H1 (cell line): Measurements from ENCODE around the gene APOL2. TPM values are rescaled to one million over a fixed set of nuclear protein-coding genes. Genes with fewer than 3 reads are reported as not detected.

Source experiments
- CTCF ChIA-PET: fragments of 300-600 bp; sonication (Branson Sonifier 250); formaldehyde crosslinking; loops from one replicate; lab custom pipeline; 2021; ENCODE audit not compliant: partially characterized antibody; lab: Charles Lee
- POLR2A ChIA-PET: fragments of 300-600 bp; sonication (Branson Sonifier 250); formaldehyde crosslinking; loops from one replicate; lab custom pipeline; 2021; ENCODE audit warnings: inconsistent platforms; ENCODE audit not compliant: partially characterized antibody; lab: Charles Lee
- DNase-seq, 2 experiments: peaks; one replicate each; pipeline versions ENCODE4 v3.0.0 to v3.0.0-alpha.2; 2010 to 2022; ENCODE audit warnings: low spot score in 2 of 2, low read depth in 1 of 2, mixed read lengths in 1 of 2
- FAIRE-seq: peaks from 2 replicates; lab custom pipeline; 2011; peaks lifted over from hg19 to GRCh38; lab: Jason Lieb, UNC
- H2AFZ ChIP-seq: 2 replicates; pipeline ENCODE4 v1.8.1; 2012; ENCODE audit warnings: low read length, inconsistent platforms
- H2AK5ac ChIP-seq: 2 replicates; pipeline ENCODE4 v1.6.1; 2013; ENCODE audit warnings: low read depth, low read length
- H2BK120ac ChIP-seq: replicated peaks from 2 replicates; pipeline ENCODE3; 2013; ENCODE audit warnings: low read depth, low read length, inconsistent platforms
- H2BK12ac ChIP-seq: 2 replicates; pipeline ENCODE4 v1.6.1; 2013; ENCODE audit warnings: low read depth, low read length
- H2BK15ac ChIP-seq: 2 replicates; pipeline ENCODE4 v1.6.1; 2013; ENCODE audit warnings: low read length
- H2BK20ac ChIP-seq: 2 replicates; pipeline ENCODE4 v1.6.1; 2013; ENCODE audit warnings: low read length
- H2BK5ac ChIP-seq: 2 replicates; pipeline ENCODE4 v1.6.1; 2013; ENCODE audit warnings: low read depth, low read length
- H3K14ac ChIP-seq: 2 replicates; pipeline ENCODE4 v1.6.1; 2013; ENCODE audit warnings: inconsistent platforms; ENCODE audit not compliant: insufficient read length
- H3K18ac ChIP-seq: 2 replicates; pipeline ENCODE4 v1.6.1; 2013; ENCODE audit warnings: low read length; ENCODE audit errors: extremely low read depth
- H3K23ac ChIP-seq: 2 replicates; pipeline ENCODE4 v1.6.1; 2013; ENCODE audit warnings: inconsistent platforms; ENCODE audit not compliant: insufficient read length
- H3K23me2 ChIP-seq: 2 replicates; pipeline ENCODE4 v1.6.1; 2013; ENCODE audit warnings: low read depth, low read length
- H3K27ac ChIP-seq: 2 replicates; pipeline ENCODE4 v1.6.1; 2011; ENCODE audit warnings: low read depth, low read length, inconsistent platforms
- H3K27me3 ChIP-seq, 4 experiments: replicated peaks in 1 of 4; 1 replicate in 1 of 4; 2 replicates in 3 of 4; pipeline versions ENCODE4 v1.6.1 to v1.8.1; 2011 to 2013; ENCODE audit warnings: low read length in 3 of 4, mild to moderate bottlenecking in 3 of 4, inconsistent platforms in 2 of 4, mixed read lengths in 2 of 4, moderate library complexity in 1 of 4; ENCODE audit not compliant: control insufficient read depth in 3 of 4, insufficient read depth in 3 of 4; ENCODE audit errors: extremely low read depth in 1 of 4
- H3K36me3 ChIP-seq, 4 experiments: 2 replicates each; pipeline versions ENCODE4 v1.6.1 to v1.8.1; 2011 to 2013; ENCODE audit warnings: mild to moderate bottlenecking in 4 of 4, low read length in 3 of 4, moderate library complexity in 2 of 4, control low read depth in 1 of 4, inconsistent platforms in 1 of 4; ENCODE audit not compliant: insufficient read depth in 4 of 4, control insufficient read depth in 2 of 4
- H3K4ac ChIP-seq: replicated peaks from 2 replicates; pipeline ENCODE3; 2013; ENCODE audit warnings: low read length, low read depth, mixed read lengths, inconsistent platforms; ENCODE audit not compliant: insufficient read length
- H3K4me1 ChIP-seq, 4 experiments: replicated peaks in 1 of 4; 1 replicate in 1 of 4; 2 replicates in 3 of 4; pipeline versions ENCODE4 v1.6.1 to v1.8.1; 2011 to 2013; ENCODE audit warnings: low read length in 3 of 4, inconsistent platforms in 2 of 4, mixed read lengths in 1 of 4; ENCODE audit not compliant: insufficient read depth in 4 of 4, control insufficient read depth in 3 of 4
- H3K4me2 ChIP-seq, 2 experiments: 2 replicates each; pipeline versions ENCODE4 v1.6.1 to v1.8.1; 2011 to 2013; ENCODE audit warnings: low read depth in 2 of 2, low read length in 2 of 2, control low read depth in 1 of 2, inconsistent platforms in 1 of 2, mild to moderate bottlenecking in 1 of 2; ENCODE audit not compliant: insufficient read depth in 1 of 2
- H3K4me3 ChIP-seq, 4 experiments: fragments of 200-600, 300-600 bp in 1 of 4; sonication (generic), shearing (Covaris generic), sonication (Bioruptor Twin) in 1 of 4; 2 replicates each; pipeline versions ENCODE4 v1.5.1 to v1.8.1; 2011 to 2016; ENCODE audit warnings: low read length in 4 of 4, low read depth in 3 of 4, control low read depth in 2 of 4, inconsistent platforms in 2 of 4, mild to moderate bottlenecking in 2 of 4, mixed read lengths in 1 of 4, moderate library complexity in 1 of 4; ENCODE audit not compliant: insufficient read depth in 2 of 4; ENCODE audit errors: extremely low read depth in 1 of 4
- H3K56ac ChIP-seq: replicated peaks from 2 replicates; pipeline ENCODE3; 2013; ENCODE audit warnings: low read depth, mild to moderate bottlenecking, mixed read lengths, low read length, inconsistent platforms; ENCODE audit not compliant: insufficient read length
- H3K79me1 ChIP-seq: 2 replicates; pipeline ENCODE4 v1.6.1; 2013; ENCODE audit warnings: low read depth, low read length, control low read depth
- H3K79me2 ChIP-seq, 2 experiments: 2 replicates each; pipeline versions ENCODE4 v1.6.1 to v1.8.1; 2012 to 2013; ENCODE audit warnings: low read length in 2 of 2, mild to moderate bottlenecking in 2 of 2, inconsistent platforms in 1 of 2; ENCODE audit not compliant: insufficient read depth in 2 of 2, control insufficient read depth in 1 of 2
- H3K9ac ChIP-seq, 4 experiments: replicated peaks in 1 of 4; 1 replicate in 1 of 4; 2 replicates in 3 of 4; pipeline versions ENCODE4 v1.6.1 to v1.8.1; 2011 to 2013; ENCODE audit warnings: low read depth in 3 of 4, low read length in 3 of 4, control low read depth in 2 of 4, mild to moderate bottlenecking in 2 of 4, moderate library complexity in 2 of 4, inconsistent platforms in 1 of 4; ENCODE audit errors: extremely low read depth in 1 of 4
- H3K9me3 ChIP-seq, 2 experiments: 2 replicates each; pipeline versions ENCODE4 v1.6.1 to v1.8.1; 2012 to 2013; ENCODE audit warnings: mild to moderate bottlenecking in 2 of 2, moderate library complexity in 2 of 2, control low read depth in 1 of 2, inconsistent platforms in 1 of 2, low read depth in 1 of 2, low read length in 1 of 2, mixed read lengths in 1 of 2; ENCODE audit not compliant: insufficient read depth in 2 of 2
- H4K20me1 ChIP-seq, 2 experiments: replicated peaks in 1 of 2; 2 replicates each; pipeline versions ENCODE3 to v1.8.1; 2011 to 2013; ENCODE audit warnings: inconsistent platforms in 2 of 2, low read length in 2 of 2, mild to moderate bottlenecking in 1 of 2; ENCODE audit not compliant: insufficient read depth in 2 of 2, control insufficient read depth in 1 of 2
- H4K5ac ChIP-seq: 2 replicates; pipeline ENCODE4 v1.6.1; 2013; ENCODE audit warnings: low read length, low read depth, mixed read lengths, inconsistent platforms; ENCODE audit not compliant: insufficient read length
- H4K8ac ChIP-seq: 2 replicates; pipeline ENCODE4 v1.8.0; 2013; ENCODE audit warnings: mild to moderate bottlenecking, moderate library complexity, low read length, inconsistent platforms; ENCODE audit not compliant: insufficient read depth; ENCODE audit errors: extremely low read depth
- H4K91ac ChIP-seq: replicated peaks from 2 replicates; pipeline ENCODE3; 2013; ENCODE audit warnings: low read length, mixed read lengths, inconsistent platforms; ENCODE audit not compliant: insufficient read length
- ATF3 ChIP-seq: IDR thresholded peaks from 2 replicates; pipeline ENCODE4 v1.6.1; 2011; ENCODE audit warnings: low read depth, mild to moderate bottlenecking, low read length; ENCODE audit not compliant: insufficient read depth
- CBX5 ChIP-seq: fragments of 300-800, 300-1000 bp; sonication (generic); IDR thresholded peaks from 2 replicates; pipeline ENCODE4 v1.7.1; 2016; ENCODE audit warnings: antibody characterized with exemption, low read length, low read depth
- CHD2 ChIP-seq: IDR thresholded peaks from 2 replicates; pipeline ENCODE4 v1.6.1; 2012; ENCODE audit warnings: low read length, improper control_type of control experiment
- HDAC2 ChIP-seq, 2 experiments: fragments of 300-600 bp in 1 of 2; sonication (generic) in 1 of 2; IDR thresholded peaks; 2 replicates each; pipeline ENCODE4 v1.6.1; 2011 to 2012; ENCODE audit warnings: low read depth in 2 of 2, low read length in 2 of 2, mild to moderate bottlenecking in 2 of 2, moderate library complexity in 2 of 2, borderline replicate concordance in 1 of 2, inconsistent platforms in 1 of 2
- NRF1 ChIP-seq: IDR thresholded peaks from 2 replicates; pipeline ENCODE4 v1.6.1; 2011; ENCODE audit warnings: mild to moderate bottlenecking, low read depth, low read length, improper control_type of control experiment
- POLR2A ChIP-seq, 2 experiments: IDR thresholded peaks; 1 replicate in 1 of 2; 2 replicates in 1 of 2; pipeline ENCODE4 v1.6.1; 2011; ENCODE audit warnings: low read depth in 2 of 2, low read length in 2 of 2, mild to moderate bottlenecking in 2 of 2; ENCODE audit errors: control extremely low read depth in 1 of 2
- RNF2 ChIP-seq: fragments of 200-900, 300-1000 bp; sonication (generic); IDR thresholded peaks from 2 replicates; pipeline ENCODE4 v1.7.1; 2016; ENCODE audit warnings: borderline replicate concordance, low read depth, mild to moderate bottlenecking, antibody characterized with exemption, low read length; ENCODE audit not compliant: poor library complexity, severe bottlenecking; ENCODE audit errors: missing control alignments
- TAF7 ChIP-seq: optimal IDR thresholded peaks from 2 replicates; pipeline ENCODE3; 2011; ENCODE audit warnings: low read depth, mild to moderate bottlenecking, inconsistent platforms, low read length, moderate library complexity, borderline replicate concordance
- YY1 ChIP-seq: IDR thresholded peaks from 2 replicates; pipeline ENCODE4 v1.6.1; 2011; ENCODE audit warnings: low read depth, mild to moderate bottlenecking, low read length
- ZNF274 ChIP-seq: IDR thresholded peaks from 2 replicates; pipeline ENCODE4 v1.7.0; 2012; ENCODE audit warnings: low read length, borderline replicate concordance; ENCODE audit errors: extremely low read depth
- WGBS, 2 experiments: shearing (Covaris generic) in 1 of 2; methylation state at CpG; one replicate each; pipeline versions ENCODE4 v1.1.6 to v1.1.7; 2013 to 2015; ENCODE audit warnings: low lambda C conversion rate in 2 of 2, mixed read lengths in 2 of 2, inconsistent platforms in 1 of 2, low coverage in 1 of 2, missing lambda C conversion rate in 1 of 2; ENCODE audit not compliant: insufficient replicate concordance in 2 of 2, insufficient coverage in 1 of 2, insufficient read length in 1 of 2; ENCODE audit errors: extremely low coverage in 1 of 2, missing lambda C conversion rate in 1 of 2; 5-methylcytosine and 5-hydroxymethylcytosine counted together
- polyA plus RNA-seq, 7 experiments: library from polyadenylated mRNA; depleted of rRNA in 3 of 7; stranded (reverse) in 5 of 7; unstranded in 2 of 7; fragments of >200 nt in 5 of 7; fragments of 200-250 nt in 2 of 7; gene quantifications; 1 replicate in 5 of 7; 2 replicates in 1 of 7; 4 replicates in 1 of 7; pipeline versions ENCODE4 v1.2.1 to v1.2.3, GENCODE V29; 2011 to 2013; ENCODE audit warnings: missing spikeins in 2 of 7, mixed read lengths in 2 of 7
- total RNA-seq: library from RNA; stranded (reverse); fragmentation: NEBNext Ultra II Directional; extraction: Animal tissue kit (Norgen Biotek cat#: 25700); gene quantifications from 2 replicates; pipeline ENCODE4 v1.2.1, GENCODE V29; 2021

APOL2 gene
- total and polyA plus RNA-seq, 2 of the 8 experiments (the other 6 are each of a cell fraction or from before 2014, with no cell fraction given) = 8.1 to 11.0 TPM

GRCh38 chr22:36257948-36258670 is 18.8 kb upstream of the APOL2 start:
- no peak for FAIRE-seq
- Histone ChIP-seq H3K79me2 (no peaks in the 10 kb centered on the region), H3K9me3 (no peaks in the 10 kb centered on the region), H3K23me2 (no peaks in the 10 kb centered on the region), H2BK20ac (peak overlapping the region; percentile 80), H2BK12ac (peak overlapping the region; percentile 80; the same call in 1 of the 2 replicates), H2BK15ac (peak overlapping the region; percentile 61; the same call in 1 of the 2 replicates), H3K9ac (peak overlapping the region in 1 of 4 experiments; percentile 23; a peak in 3 of 7 replicates), H4K8ac (no peak overlapping the region), H3K4ac (no peak overlapping the region), H3K14ac (no peak overlapping the region), H3K23ac (no peak overlapping the region), H3K4me3 (no peak overlapping the region), H3K18ac (0 out of 2 replicates have a peak overlapping the region, but pooled peaks have one; percentile 44), H3K4me1 (peaks cover 7 to 14% (median 10%) of the 10 kb centered on the region in 4 experiments), H2BK5ac (0 out of 2 replicates have a peak overlapping the region, but pooled peaks have one; percentile 68), H3K56ac (no peak overlapping the region), H4K91ac (peak overlapping the region; percentile 47), H3K4me2 (peak overlapping the region in 1 of 2 experiments; percentile 56; a peak in 1 of 4 replicates), H3K36me3 (no peaks in the 10 kb centered on the region), H2AFZ (peak overlapping the region; percentile 53; the same call in 1 of the 2 replicates), H4K5ac (no peak overlapping the region), H4K20me1 (no peaks in the 10 kb centered on the region), H3K79me1 (no peaks in the 10 kb centered on the region), H3K27me3 (no peaks in the 10 kb centered on the region), H2AK5ac (no peak overlapping the region), H2BK120ac (peak overlapping the region; percentile 1), H3K27ac (peak overlapping the region; percentile 47; the same call in 1 of the 2 replicates)
- no peak for DNase-seq
- ChIA-PET POLR2A (interaction anchor here (2.3 kb wide), 1 partner anchor 19 kb away, joined by 8 read pairs; the partner anchor contains the start of gene APOL2), CTCF (interaction anchor here (0.6 to 2.3 kb wide), 9 partner anchors 8 to 228 kb away, joined by 3 to 15 read pairs (median 5); partner anchors contain the start of gene APOL2)
- WGBS, 2 experiments = 88% methylated on average over 13 of the region's 13 CpGs; no CpG with 5 or more reads in 1 of the 2 experiments
- TF ChIP-seq ATF3 = no peak
- TF ChIP-seq CBX5 = no peak
- no peak for TF ChIP-seq YY1
- no peak for TF ChIP-seq NRF1
- no peak for TF ChIP-seq POLR2A (IDR thresholded peaks at IDR 0.05; ENCODE audit: control extremely low read depth in 1 of 2, low read depth in 2 of 2, low read length in 2 of 2)
- no peak for TF ChIP-seq HDAC2 (IDR thresholded peaks at IDR 0.05; ENCODE audit: borderline replicate concordance in 1 of 2, low read depth in 2 of 2, low read length in 2 of 2)
- no peak for TF ChIP-seq TAF7
- no peak for TF ChIP-seq ZNF274
- TF ChIP-seq RNF2 = no peak
- TF ChIP-seq CHD2 = no peak
